ENCODE data around the gene DRAM2.

The DRAM2 gene

DNA sequence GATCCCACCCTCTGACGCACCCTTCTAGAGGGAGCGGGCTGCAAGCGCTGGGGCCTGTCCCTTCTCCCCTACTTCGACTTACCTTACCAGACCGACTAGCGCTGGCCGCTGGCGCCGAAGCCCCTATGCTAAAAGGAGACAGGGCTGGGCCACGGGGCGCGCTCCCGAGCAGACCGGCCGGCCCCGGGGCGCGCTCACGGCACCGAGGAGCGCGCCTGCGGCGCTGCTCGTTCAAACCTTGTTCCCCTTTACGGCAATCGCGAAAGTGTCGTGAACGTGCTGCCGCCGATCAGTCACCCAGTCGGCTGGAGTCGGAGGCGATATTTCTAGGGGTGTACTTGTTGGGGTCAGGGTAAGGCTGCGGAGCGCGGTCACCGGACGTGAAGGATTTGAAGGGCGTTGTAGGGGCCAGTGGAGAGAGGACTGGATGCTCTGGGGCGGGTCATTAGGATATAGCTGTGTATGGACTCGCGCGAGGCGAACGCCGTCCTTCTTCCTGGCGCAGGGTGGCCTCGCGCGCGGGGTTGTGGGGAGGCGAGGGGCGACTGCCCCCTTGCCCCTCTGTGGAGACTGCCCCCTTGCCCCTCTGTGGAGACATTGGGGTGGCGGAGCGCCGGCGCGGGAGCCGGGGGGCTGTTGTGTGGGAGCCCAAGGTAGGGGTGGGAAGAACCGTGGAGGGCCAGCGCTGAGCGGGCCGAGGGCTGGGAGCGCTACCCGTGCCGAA is at the start of gene DRAM2, which contains the start of gene CEPT1:
TSS of gene DRAM2 (minus strand) at position 138 of the 724 bp plus-strand sequence. CDS start 8,539 bp downstream, outside the sequence.
TSS of gene CEPT1 (plus strand) at position 268 of the 724 bp plus-strand sequence. CDS start 7,492 bp downstream, outside the sequence.
- TF ChIP-seq, protein P1, sequence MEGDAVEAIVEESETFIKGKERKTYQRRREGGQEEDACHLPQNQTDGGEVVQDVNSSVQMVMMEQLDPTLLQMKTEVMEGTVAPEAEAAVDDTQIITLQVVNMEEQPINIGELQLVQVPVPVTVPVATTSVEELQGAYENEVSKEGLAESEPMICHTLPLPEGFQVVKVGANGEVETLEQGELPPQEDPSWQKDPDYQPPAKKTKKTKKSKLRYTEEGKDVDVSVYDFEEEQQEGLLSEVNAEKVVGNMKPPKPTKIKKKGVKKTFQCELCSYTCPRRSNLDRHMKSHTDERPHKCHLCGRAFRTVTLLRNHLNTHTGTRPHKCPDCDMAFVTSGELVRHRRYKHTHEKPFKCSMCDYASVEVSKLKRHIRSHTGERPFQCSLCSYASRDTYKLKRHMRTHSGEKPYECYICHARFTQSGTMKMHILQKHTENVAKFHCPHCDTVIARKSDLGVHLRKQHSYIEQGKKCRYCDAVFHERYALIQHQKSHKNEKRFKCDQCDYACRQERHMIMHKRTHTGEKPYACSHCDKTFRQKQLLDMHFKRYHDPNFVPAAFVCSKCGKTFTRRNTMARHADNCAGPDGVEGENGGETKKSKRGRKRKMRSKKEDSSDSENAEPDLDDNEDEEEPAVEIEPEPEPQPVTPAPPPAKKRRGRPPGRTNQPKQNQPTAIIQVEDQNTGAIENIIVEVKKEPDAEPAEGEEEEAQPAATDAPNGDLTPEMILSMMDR (IDR thresholded peaks at IDR 0.05) = no peak
- Mint-ChIP-seq H3K4me3 (peak within 1 kb of the TSS; percentile 98), H3K9me3 (no peaks in the 10 kb centered on the region), H3K4me1 (peaks cover 46% of the 10 kb centered on the region), H3K27me3 (ENCODE audit: low read depth, poor library complexity) (no peaks in the 10 kb centered on the region), H3K36me3 (ENCODE audit: low read depth) (peaks cover 18% of the 10 kb centered on the region), H3K27ac (peak within 1 kb of the TSS; percentile 100)
- DNase-seq = peak; percentile 97

DNA sequence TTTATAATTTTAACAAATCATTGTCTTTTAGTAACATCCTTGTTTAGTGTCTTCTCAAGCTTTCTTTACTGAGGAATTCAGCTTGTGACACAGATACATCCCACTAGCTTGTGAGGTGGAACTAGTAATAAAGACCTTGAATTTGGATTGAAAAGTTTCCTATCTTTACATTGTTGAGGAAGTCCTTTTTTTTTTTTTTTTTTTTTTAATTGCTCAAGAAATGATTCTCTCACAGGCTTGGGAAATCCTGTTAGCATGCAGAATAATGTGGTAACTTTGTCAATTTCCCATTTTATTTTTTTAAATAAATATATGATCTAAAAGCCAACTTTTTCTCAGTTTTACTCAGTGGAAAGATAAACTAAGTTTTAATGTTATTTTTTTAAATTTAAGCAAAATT is 44.8 kb upstream of the DRAM2 start:
- H3K4me3 Mint-ChIP-seq = no peak overlapping the region
- H3K4me1 Mint-ChIP-seq = no peaks in the 10 kb centered on the region
- no peaks in the 10 kb centered on the region for H3K27me3 Mint-ChIP-seq (ENCODE audit: low read depth, poor library complexity)
- TF ChIP-seq, protein P1 (IDR thresholded peaks at IDR 0.05) = no peak
- no peak overlapping the region for H3K27ac Mint-ChIP-seq
- DNase-seq = no peak
- peaks cover 67% of the 10 kb centered on the region for H3K36me3 Mint-ChIP-seq (ENCODE audit: low read depth)
- H3K9me3 Mint-ChIP-seq = no peaks in the 10 kb centered on the region

DNA sequence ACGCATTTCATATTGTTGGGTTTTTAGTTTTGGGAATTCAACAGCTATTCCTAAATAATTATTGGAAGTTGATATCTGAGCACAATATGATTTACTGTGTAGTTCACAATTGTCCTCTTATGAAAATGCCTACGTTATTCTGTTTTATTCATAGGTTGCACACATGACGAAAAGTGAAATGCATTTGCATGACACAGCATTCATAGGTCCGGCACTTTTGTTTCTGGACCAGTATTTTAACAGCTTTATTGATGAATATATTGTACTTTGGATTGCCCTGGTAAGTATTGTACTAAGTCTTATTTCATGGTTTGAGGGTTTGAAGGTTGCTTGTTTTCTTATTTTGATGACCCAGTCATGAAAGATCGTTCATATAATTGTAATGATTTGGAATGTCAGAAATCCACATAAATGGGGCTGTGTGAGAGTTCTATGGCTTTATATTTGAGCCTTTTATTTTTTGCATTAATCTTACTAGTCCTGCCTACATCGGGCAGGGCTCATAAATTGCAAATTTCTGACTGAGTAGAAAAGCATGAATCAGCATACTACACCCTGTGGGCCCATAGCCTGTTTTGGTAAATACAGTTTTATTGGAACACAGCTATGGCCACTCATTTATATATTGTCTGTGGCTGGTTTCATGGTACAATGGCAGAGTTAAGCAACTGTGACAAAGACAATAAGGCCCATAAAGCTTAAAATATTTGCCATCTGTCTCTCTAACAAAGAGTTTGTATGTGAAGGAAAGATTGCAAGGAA is 43.6 kb upstream of the DRAM2 start:
- Mint-ChIP-seq H3K27me3 (ENCODE audit: low read depth, poor library complexity) (no peaks in the 10 kb centered on the region), H3K4me1 (no peaks in the 10 kb centered on the region), H3K27ac (no peak overlapping the region), H3K36me3 (ENCODE audit: low read depth) (peaks cover 64% of the 10 kb centered on the region), H3K4me3 (no peak overlapping the region), H3K9me3 (no peaks in the 10 kb centered on the region)
- no peak for DNase-seq
- TF ChIP-seq, protein P1 (IDR thresholded peaks at IDR 0.05) = no peak

DNA sequence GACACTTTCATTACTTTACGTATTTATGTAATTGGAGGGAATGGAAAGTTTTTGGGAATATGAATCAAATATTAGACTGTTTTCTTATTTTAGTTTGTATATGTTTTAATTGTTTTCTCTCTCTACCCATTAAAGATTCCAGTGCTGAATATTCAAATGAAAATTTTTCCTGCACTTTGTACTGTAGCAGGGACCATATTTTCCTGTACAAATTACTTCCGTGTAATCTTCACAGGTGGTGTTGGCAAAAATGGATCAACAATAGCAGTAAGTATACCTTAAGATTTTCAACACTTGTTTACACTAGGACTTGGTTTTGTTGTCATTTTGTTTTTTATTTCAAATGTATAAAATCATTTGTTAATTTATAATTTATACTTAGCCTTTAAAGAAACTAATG is 42.2 kb upstream of the DRAM2 start:
- no peaks in the 10 kb centered on the region for H3K9me3 Mint-ChIP-seq
- DNase-seq = no peak
- no peaks in the 10 kb centered on the region for H3K27me3 Mint-ChIP-seq (ENCODE audit: low read depth, poor library complexity)
- H3K4me3 Mint-ChIP-seq = no peak overlapping the region
- no peak overlapping the region for H3K27ac Mint-ChIP-seq
- peaks cover 2% of the 10 kb centered on the region for H3K4me1 Mint-ChIP-seq
- TF ChIP-seq, protein P1 (IDR thresholded peaks at IDR 0.05) = no peak
- peaks cover 61% of the 10 kb centered on the region for H3K36me3 Mint-ChIP-seq (ENCODE audit: low read depth)

DNA sequence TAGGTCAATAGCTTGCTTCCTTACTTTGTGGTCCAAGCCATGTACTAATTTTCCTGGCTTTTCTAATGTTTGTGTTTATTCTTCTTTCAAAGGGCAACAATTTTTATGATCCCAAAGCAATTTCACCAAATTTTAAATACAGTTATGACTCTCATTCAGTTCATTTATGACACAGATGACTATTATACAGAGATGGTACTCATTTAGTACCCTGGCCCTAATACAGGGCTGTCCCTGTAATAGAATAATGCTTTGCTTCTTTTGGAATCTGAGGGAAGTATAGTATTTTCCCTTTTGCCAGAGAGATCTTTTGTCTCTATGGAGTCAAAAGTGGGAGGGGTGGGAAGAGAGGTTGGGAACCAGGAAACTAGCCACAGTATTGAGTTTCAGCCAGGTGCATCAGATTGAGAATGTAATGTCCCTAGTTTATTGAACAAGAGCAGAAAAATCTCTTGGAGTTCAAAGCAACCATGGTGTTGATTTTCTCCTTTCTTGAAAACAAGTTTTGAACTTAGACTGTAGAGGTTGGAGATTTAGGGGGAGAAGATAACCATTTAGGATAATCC is 40.2 kb upstream of the DRAM2 start:
- Mint-ChIP-seq H3K4me3 (no peak overlapping the region), H3K4me1 (peaks cover 5% of the 10 kb centered on the region), H3K9me3 (no peaks in the 10 kb centered on the region), H3K36me3 (ENCODE audit: low read depth) (peaks cover 64% of the 10 kb centered on the region), H3K27ac (no peak overlapping the region), H3K27me3 (ENCODE audit: low read depth, poor library complexity) (no peaks in the 10 kb centered on the region)
- TF ChIP-seq, protein P1 (IDR thresholded peaks at IDR 0.05) = no peak
- DNase-seq = no peak
